Muscle of back (tissue), 11 donors: ENCODE measurements around the gene KRT3. TPM values are rescaled to one million over a fixed set of nuclear protein-coding genes. Genes with fewer than 3 reads are reported as not detected.

Experiments used
- DNase-seq, 3 donors: peaks; one replicate each; pipeline versions ENCODE4 v3.0.0 to v3.0.0-alpha.2; 2013
- polyA plus RNA-seq, 10 donors: library from polyadenylated mRNA; unstranded; fragments of 120-200 nt; gene quantifications; one replicate each; pipeline ENCODE4 v1.2.1, GENCODE V29; 2013; ENCODE audit not compliant: insufficient read length in 10 of 10

KRT3 gene
- polyA plus RNA-seq, 10 donors: 0.46 TPM; not detected in 9

DNA sequence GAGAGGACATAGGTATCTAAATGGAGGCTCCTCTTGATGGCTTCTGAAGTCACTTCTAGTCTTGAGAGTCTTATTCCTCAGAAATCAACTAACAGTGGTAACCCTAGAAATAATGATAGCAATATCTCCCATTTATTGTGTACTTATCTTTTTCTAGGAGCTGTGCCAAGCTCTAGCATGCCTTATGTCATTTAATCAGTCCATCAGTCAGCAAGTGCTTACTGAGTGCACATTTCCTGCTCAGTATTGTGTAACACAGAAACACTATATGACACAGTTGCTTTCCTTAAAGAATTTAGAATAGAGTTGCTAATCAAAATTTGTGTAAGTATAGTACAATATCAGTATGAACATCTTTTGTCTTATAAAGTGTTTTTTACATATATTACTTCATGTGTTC, 55.3 kb downstream of the KRT3 start:
- DNase-seq: no peak

DNA sequence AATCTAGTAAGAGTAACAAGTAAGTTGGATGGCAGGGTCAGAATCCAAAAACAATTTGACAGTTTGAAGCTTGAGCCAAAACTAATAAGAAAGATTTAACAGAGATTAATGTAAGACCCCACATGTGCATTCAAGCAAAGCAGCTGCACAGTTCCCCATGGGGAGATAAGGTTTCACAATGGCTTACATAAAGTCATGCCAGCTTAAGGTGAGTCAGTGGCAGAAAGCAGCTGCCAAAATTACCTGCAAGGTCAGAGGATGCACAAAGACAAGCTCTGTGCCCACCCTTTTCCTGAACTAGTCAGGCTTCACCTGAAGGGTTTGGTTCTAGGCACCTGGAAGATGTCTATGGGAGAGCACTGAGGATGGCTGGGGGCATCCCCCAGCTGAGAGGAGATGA, 56.0 kb downstream of the KRT3 start:
- no peak for DNase-seq

Other genes with a start within 250 kb of the KRT3 start
- gene KRT71, start 243.0 kb downstream of the KRT3 start, polyA plus RNA-seq: not detected
- under 1 TPM in 2 of 10 donors, not detected in 8; 0.08 to 0.12 TPM for gene KRT74, start 222.3 kb downstream of the KRT3 start, polyA plus RNA-seq
- 1 to 10 TPM in 1 of 10 donors, under 1 TPM in 1, not detected in 8; 0.30 to 1.5 TPM for gene KRT72, start 194.7 kb downstream of the KRT3 start, polyA plus RNA-seq
- gene KRT73, start 177.6 kb downstream of the KRT3 start, polyA plus RNA-seq: 1 to 10 TPM in 1 of 10 donors, under 1 TPM in 1, not detected in 8; 0.08 to 1.1 TPM
- gene KRT2, start 143.9 kb downstream of the KRT3 start, polyA plus RNA-seq: 1 to 10 TPM in 1 of 10 donors, under 1 TPM in 1, not detected in 8; 0.08 to 1.8 TPM
- gene KRT1, start 115.7 kb downstream of the KRT3 start, polyA plus RNA-seq: 100 to 1,000 TPM in 2 of 10 donors, 1 to 10 TPM in 6, under 1 TPM in 2; 0.47 to 543 (median 2.3) TPM
- gene KRT77, start 92.6 kb downstream of the KRT3 start, polyA plus RNA-seq: 1 to 10 TPM in 1 of 10 donors, under 1 TPM in 1, not detected in 8; 0.98 to 2.8 TPM
- gene KRT76, start 18.8 kb downstream of the KRT3 start, polyA plus RNA-seq: not detected
- gene KRT4, start 18.0 kb upstream of the KRT3 start, polyA plus RNA-seq: 100 to 1,000 TPM in 1 of 10 donors, 1 to 10 TPM in 1, under 1 TPM in 4, not detected in 4; 0.11 to 126 (median 0.64) TPM
- gene KRT79, start 38.2 kb upstream of the KRT3 start, polyA plus RNA-seq: under 1 TPM in 1 of 10 donors, not detected in 9; 0.21 TPM
- 1 to 10 TPM in 1 of 10 donors, under 1 TPM in 2, not detected in 7; 0.25 to 1.9 (median 0.52) TPM for gene KRT78, start 52.9 kb upstream of the KRT3 start, polyA plus RNA-seq
- gene KRT8, start 109.0 kb upstream of the KRT3 start, polyA plus RNA-seq: 10 to 100 TPM in 2 of 10 donors, 1 to 10 TPM in 8; 1.7 to 28.7 (median 3.8) TPM
- gene KRT18, start 153.0 kb upstream of the KRT3 start, polyA plus RNA-seq: 10 to 100 TPM in 1 of 10 donors, 1 to 10 TPM in 9; 3.0 to 17.1 (median 3.5) TPM
- 100 to 1,000 TPM; 357 to 476 (median 416) TPM for gene EIF4B, start 210.3 kb upstream of the KRT3 start, polyA plus RNA-seq